ENCODE results near the gene NMT2. TPM values are rescaled to one million over a fixed set of nuclear protein-coding genes. Genes with fewer than 3 reads are reported as not detected.

The NMT2 gene
- total RNA-seq, 1 experiment from 2014 or later: 14.3 TPM

GRCh38 chr10:15197276-15197675, 28.8 kb upstream of the NMT2 start:
- Histone ChIP-seq H3K27me3 (ENCODE audit: control insufficient read depth, insufficient read depth, low read length) (no peaks in the 10 kb centered on the region), H3K9me3 (ENCODE audit: control insufficient read depth, insufficient read depth, low read depth, low read length) (no peaks in the 10 kb centered on the region), H3K27ac (ENCODE audit: low read length) (no peak overlapping the region), H3K4me3 (ENCODE audit: low read depth in 2 of 2, low read length in 2 of 2) (no peak overlapping the region), H3K36me3 (ENCODE audit: control insufficient read depth, insufficient read depth, low read length) (no peaks in the 10 kb centered on the region), H3K4me1 (ENCODE audit: control insufficient read depth, insufficient read depth, low read length) (peaks cover 22% of the 10 kb centered on the region)
- ATAC-seq: no peak
- no TSS peak for BruUV-seq (replicated peaks)
- ChIA-PET CTCF (no interaction called here), POLR2A (no interaction called here)
- DNase-seq (ENCODE audit: low read depth, low spot score): no peak
- in situ Hi-C loops (cut with HindIII; ENCODE audit: low pct_unique_long_range_greater_than_20kb, low sequenced_read_pairs) (no loop called here), intact Hi-C loops (cut with micrococcal nuclease; ENCODE audit: unreplicated experiment) (no loop called here)
- no peak for TF ChIP-seq POLR2AphosphoS5 (IDR thresholded peaks at IDR 0.05; ENCODE audit: low read depth, low read length)
- no peak for TF ChIP-seq REST (IDR thresholded peaks at IDR 0.05; ENCODE audit: insufficient read depth in 1 of 2, low read depth in 2 of 2, low read length in 1 of 2)
- no peak for TF ChIP-seq TCF7L2 (IDR thresholded peaks at IDR 0.05; ENCODE audit: low read depth, low read length)
- TF ChIP-seq SIN3A (IDR thresholded peaks at IDR 0.05; ENCODE audit: borderline replicate concordance, insufficient read depth, low read depth, low read length): no peak

- H3K27me3 ChIP-seq (ENCODE audit: control insufficient read depth, insufficient read depth, low read length): no peaks in the 10 kb centered on the region
- TF ChIP-seq CTCF (IDR thresholded peaks at IDR 0.05) (no peak), POLR2AphosphoS5 (IDR thresholded peaks at IDR 0.05; ENCODE audit: low read depth, low read length) (no peak), TCF7L2 (IDR thresholded peaks at IDR 0.05; ENCODE audit: low read depth, low read length) (no peak), SIN3A (IDR thresholded peaks at IDR 0.05; ENCODE audit: borderline replicate concordance, insufficient read depth, low read depth, low read length) (no peak), REST (IDR thresholded peaks at IDR 0.05; ENCODE audit: insufficient read depth in 1 of 2, low read depth in 2 of 2, low read length in 1 of 2) (no peak)
- H3K36me3 ChIP-seq (ENCODE audit: control insufficient read depth, insufficient read depth, low read length): no peaks in the 10 kb centered on the region
- no peak overlapping the region for H3K4me3 ChIP-seq (ENCODE audit: low read depth in 2 of 2, low read length in 2 of 2)
- H3K4me1 ChIP-seq (ENCODE audit: control insufficient read depth, insufficient read depth, low read length): peaks cover 13% of the 10 kb centered on the region; the same call in 1 of the 2 replicates
- intact Hi-C loops (cut with micrococcal nuclease; ENCODE audit: unreplicated experiment) (no loop called here), in situ Hi-C loops (cut with HindIII; ENCODE audit: low pct_unique_long_range_greater_than_20kb, low sequenced_read_pairs) (no loop called here)
- no TSS peak for BruUV-seq (replicated peaks)
- ChIA-PET POLR2A (no interaction called here), CTCF (no interaction called here)
- no peaks in the 10 kb centered on the region for H3K9me3 ChIP-seq (ENCODE audit: control insufficient read depth, insufficient read depth, low read depth, low read length)
- no peak overlapping the region for H3K27ac ChIP-seq (ENCODE audit: low read length)
- ATAC-seq (no peak), DNase-seq (ENCODE audit: low read depth, low spot score) (no peak)
Observed at GRCh38 chr10:15196021-15196834, 27.7 kb upstream of the NMT2 start.

All from Panc1 (cell line).